Activated T-helper 9 cell treated with anti-CD3 and anti-CD28 coated beads, Interleukin-2, amount 50 U/mL, for 16 hours (primary cell): ENCODE results near the gene MAG.
"Not testable (repeated sequence)": the region's sequence is repeated elsewhere in the genome, so short reads cannot be mapped to it uniquely, and the experiment has no call there.

Source experiments
- DNase-seq: peaks from one replicate; pipeline ENCODE4 v3.0.0-alpha.2; 2020; ENCODE audit warnings: low read depth

Gene MAG

GRCh38 chr19:35281303-35281702 lies 10.7 kb upstream of the MAG start:
- no peak for DNase-seq

- no peak for DNase-seq
Measured at GRCh38 chr19:35284153-35285094, 7.5 kb upstream of the MAG start.

DNA sequence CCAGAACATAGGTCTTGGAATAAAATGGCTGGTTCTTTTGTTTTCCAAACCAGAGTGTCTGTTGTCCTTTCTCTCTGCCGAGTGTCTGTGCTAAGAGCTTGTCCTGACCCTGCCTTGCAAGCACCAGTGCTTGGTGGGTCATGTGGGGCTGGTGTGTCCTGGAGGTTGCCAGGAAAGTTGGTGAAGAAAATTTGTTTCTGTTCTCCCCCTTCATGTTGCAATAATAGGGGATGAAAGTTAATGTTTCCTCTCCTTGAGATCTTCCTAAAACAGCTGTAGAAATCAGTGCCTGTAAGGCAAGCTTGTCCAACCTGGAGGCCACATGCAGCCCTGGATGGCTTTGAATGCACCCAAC lies 6.9 kb upstream of the MAG start:
- no peak for DNase-seq

DNA sequence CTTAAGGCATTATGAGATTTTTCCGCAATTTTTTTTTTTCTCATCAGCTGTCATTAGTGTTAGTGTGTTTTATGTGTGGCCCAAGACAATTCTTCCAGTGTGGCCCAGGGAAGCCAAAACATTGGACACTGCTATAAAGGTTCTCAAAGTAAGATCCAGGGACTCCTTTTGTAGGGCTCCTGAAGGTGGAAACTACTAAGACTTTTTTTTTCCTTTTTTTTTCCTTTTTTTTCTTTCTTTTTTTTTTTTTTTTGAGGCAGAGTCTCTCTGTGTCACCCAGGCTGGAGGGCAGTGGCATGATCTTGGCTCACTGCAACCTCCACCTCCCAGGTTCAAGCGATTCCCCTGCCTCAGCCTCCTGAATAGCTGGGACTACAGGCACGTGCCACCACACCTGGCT lies 6.5 kb upstream of the MAG start:
- DNase-seq, result not testable (repeated sequence)

- DNase-seq, result not testable (repeated sequence)
Measured at GRCh38 chr19:35286101-35286500, 5.9 kb upstream of the MAG start.

DNA sequence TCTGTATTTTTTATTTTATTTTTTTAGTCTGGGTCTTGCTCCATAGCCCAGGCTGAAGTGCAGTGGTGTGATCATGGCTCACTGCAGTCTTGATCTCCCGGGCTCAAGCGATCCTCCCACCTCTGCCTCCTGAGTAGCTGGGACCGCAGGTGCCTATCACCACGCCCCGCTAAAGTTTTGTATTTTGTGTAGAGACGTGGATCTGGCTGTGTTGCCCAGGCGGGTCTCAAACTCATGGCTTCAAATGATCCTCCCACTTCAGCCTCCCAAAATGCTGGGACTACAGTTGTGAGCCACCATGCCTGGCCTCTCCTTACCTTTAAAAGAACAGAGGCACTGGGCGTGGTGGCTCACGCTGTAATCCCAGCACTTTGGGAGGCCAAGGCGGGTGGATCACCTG lies 4.2 kb upstream of the MAG start:
- no peak for DNase-seq

GRCh38 chr19:35288331-35288730 lies 3.6 kb upstream of the MAG start:
- no peak for DNase-seq

DNA sequence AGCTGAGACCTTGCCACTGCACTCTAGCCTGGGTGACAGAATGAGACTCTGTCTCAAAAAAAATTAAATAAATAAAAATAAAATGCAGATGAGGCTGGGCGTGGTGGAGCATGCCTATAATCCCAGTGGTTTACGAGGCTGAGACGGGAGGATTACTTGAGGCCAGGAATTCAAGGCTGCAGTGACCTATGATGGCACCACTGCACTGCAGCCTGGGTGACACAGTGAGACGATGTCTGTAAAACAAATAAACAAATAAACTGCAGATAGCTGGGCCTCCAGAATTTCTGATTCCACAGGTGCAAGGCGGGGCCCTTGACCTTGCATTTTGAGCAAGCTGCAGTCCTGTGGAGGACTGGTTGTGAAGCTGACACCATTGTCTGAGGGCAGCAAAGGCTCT lies 3.1 kb upstream of the MAG start:
- DNase-seq, result no peak

GRCh38 chr19:35290381-35291127 lies 1.4 kb upstream of the MAG start:
- DNase-seq, result no peak

DNA sequence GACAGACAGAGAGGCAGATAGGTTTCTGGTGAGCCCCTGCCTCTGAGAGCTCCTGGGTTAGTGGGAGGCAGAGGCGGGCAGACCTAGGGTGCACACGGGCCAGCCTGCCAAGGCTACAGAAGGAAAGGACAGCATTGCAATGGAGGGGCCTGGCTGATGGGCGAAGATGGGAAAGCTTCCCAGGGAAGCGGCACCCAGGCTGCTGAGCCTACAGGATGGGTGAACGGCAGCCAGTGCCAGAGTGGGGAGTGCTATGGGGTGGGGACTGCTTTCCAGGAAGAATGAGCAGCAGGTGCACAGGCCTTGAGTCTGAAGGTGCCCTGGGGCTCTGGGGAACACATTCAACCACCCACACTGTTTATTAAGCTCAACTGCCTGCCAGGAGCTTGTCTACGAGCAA lies 702 bp upstream of the MAG start:
- no peak for DNase-seq

- no peak for DNase-seq
Measured at GRCh38 chr19:35292421-35293362, 731 bp downstream of the MAG start.

DNA sequence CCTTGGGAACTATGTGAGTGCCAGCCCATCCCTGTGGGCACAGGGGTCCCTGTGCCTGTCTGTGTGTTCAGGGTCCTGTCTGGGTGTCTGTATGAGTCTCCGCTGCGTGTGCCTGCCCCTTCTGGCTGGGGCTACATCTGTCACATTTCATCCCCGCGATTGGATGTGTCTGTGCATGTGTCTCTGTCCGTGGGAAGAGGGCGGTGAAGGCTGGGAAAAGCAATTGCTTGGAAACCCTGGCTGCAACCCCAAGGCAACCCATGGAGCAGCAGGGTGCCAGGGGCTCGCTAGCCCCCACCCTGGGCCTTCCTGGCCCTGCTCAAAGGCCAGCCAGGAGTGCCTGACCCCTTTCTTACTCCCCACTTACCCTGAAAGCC lies 1.4 kb downstream of the MAG start:
- DNase-seq, result no peak

GRCh38 chr19:35293808-35294207 lies 1.8 kb downstream of the MAG start:
- DNase-seq, result no peak

DNA sequence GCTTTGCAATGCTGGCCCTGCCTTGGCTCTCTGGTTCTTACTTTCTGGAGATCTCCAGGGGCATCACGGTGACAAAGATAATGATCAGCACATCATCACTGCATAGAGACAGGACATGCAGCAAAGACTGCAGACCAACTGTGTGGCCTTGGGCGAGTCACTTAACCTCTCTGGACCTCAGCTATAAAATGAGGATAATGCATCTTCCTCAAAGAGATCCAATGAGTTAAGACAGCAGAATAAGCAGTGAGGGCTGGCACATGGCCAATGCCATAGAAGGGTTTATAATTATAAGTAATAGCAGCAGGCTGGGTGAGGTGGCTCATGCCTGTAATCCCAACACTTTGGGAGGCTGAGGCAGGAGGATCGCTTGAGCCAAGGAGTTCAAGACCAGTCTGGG lies 2.4 kb downstream of the MAG start:
- no peak for DNase-seq

DNA sequence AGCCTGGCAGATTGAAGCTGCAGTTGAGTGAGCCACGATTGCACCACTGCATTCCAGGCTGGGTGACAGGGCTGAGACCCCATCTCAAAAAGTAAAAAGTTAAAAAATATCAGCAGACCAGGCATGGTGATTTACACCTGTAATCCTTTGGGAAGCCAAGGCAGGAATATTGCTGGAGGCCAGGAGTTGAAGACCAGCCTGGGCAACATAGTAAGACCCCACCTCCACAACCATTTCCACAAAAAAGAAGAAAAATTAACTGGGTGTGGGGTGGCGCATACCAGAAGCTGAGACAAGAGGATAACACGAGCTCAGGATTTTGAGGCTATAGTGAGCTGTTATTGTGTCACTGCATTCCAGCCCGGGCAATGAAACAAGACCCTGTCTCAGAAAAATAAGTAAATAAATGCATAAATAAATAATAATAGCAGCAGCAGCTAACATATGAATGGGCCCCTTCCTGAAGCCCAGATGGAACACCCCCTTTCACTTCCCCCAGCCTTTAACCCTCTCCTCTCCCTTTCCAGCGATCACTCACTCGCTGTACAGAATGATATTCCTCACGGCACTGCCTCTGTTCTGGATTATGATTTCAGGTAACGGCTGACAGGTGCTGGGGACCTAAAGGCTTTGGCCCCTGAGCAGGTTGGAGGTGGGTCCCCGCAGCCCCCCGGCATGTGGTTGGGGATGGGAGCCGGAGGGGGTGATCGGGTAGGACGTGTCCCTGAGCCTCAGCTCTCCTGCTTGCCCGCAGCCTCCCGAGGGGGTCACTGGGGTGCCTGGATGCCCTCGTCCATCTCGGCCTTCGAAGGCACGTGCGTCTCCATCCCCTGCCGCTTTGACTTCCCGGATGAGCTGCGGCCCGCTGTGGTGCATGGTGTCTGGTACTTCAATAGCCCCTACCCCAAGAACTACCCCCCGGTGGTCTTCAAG lies 3.2 kb downstream of the MAG start:
- no peak for DNase-seq

GRCh38 chr19:35295792-35296462 lies 4.0 kb downstream of the MAG start:
- DNase-seq, result no peak

DNA sequence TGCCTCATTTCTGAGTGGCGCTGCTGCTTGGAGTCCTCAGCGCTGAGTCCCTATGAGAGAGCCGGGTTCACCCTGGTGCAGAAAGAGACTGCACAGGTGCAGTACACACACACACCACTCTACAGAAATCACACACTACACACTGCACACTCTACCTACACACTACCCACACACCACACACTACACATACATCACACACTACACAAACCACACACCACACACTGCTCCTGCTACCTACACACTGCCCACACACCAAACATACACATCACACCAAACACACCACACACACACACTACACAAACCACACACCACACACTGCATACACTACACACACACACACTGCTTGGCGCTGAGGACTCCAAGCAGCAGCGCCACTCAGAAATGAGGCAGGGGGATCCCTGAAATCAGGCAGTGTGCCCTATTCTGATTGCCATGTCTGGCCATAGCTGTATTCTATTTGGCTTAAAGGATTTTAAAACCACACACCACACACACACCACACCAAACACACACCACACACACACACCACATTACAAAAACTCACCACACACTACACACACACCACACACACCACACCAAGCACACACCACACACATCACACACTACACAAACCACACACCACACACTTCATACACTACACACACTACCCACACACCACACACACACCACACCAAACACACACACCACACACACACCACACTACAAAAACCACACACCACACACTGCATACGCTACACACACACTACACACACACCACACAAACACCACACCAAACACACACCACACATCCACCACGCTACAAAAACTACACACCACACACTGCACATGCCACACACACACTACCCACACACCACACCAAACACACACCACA lies 4.9 kb downstream of the MAG start:
- DNase-seq, result no peak

GRCh38 chr19:35297515-35297848 lies 5.5 kb downstream of the MAG start:
- no peak for DNase-seq

DNA sequence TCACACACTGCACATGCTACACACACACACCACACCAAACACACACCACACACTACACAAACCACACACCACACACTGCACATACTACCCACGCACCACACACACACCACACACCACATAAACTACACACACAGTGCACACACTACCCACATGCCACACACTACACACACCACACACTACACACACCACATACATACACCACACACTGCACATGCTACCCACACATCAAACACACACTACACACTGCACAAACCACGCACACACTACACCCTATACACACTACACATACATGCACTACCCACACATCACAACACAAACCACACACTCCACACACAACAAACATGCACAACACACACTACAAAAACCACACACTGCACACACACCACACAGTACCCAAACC lies 6.0 kb downstream of the MAG start:
- no peak for DNase-seq

DNA sequence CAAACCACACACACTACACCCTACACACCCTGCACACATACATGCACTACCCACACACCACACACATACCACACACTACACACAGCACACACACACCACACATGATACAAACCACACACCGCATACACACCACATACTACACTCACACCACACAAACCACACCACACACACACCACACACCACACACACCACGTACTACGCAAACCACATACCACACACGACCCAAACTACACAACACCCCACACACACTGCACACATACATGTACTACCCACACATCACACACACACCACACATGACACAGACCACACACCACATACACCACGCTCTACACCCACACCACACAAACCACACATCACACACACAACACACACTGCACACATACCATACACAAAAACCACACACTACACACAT lies 6.6 kb downstream of the MAG start:
- DNase-seq, result no peak
